ENCODE data around the gene TUT4.

DNA sequence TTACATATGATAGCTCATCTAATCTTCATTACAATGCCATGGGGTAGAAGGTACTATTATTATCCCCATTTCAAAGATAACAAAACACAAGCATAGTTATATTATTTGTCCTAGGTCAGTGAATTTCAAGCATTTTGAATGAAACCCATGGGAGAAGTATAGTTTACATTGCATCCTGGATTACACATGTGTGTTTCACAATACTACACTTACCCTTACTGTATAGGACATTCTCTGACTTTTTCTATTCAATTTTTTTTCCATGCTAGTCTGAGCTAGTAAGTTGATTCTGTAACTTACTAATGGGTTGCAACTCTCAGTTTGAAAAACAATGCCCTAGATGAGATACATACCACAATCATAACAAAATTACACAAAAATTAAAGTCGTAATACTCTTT is 40.6 kb upstream of the TUT4 start:
- TF ChIP-seq, protein P1, sequence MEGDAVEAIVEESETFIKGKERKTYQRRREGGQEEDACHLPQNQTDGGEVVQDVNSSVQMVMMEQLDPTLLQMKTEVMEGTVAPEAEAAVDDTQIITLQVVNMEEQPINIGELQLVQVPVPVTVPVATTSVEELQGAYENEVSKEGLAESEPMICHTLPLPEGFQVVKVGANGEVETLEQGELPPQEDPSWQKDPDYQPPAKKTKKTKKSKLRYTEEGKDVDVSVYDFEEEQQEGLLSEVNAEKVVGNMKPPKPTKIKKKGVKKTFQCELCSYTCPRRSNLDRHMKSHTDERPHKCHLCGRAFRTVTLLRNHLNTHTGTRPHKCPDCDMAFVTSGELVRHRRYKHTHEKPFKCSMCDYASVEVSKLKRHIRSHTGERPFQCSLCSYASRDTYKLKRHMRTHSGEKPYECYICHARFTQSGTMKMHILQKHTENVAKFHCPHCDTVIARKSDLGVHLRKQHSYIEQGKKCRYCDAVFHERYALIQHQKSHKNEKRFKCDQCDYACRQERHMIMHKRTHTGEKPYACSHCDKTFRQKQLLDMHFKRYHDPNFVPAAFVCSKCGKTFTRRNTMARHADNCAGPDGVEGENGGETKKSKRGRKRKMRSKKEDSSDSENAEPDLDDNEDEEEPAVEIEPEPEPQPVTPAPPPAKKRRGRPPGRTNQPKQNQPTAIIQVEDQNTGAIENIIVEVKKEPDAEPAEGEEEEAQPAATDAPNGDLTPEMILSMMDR (IDR thresholded peaks at IDR 0.05; ENCODE audit: insufficient read depth, low read length, poor library complexity, severe bottlenecking) = no peak
- TF ChIP-seq EZH2phosphoT487 (conservative IDR thresholded peaks at IDR 0.05; ENCODE audit: low read length) = no peak

All from SU-DHL-6 (cell line).